Stimulated activated CD4-positive, alpha-beta T cell treated with anti-CD3 and anti-CD28 coated beads, Interleukin-4, amount 100 ng/mL, for 48 hours (primary cell): ENCODE measurements around the gene LRRC31.
A peak's percentile ranks its signal among the peaks of the same experiment; 100 is the strongest.

Experiments
- DNase-seq, 2 donors: peaks; one replicate each; pipeline ENCODE4 v3.0.0-alpha.2; 2020; ENCODE audit warnings: low read depth in 2 of 2

The LRRC31 gene

GRCh38 chr3:169813278-169813677 is 56.5 kb downstream of the LRRC31 start:
- DNase-seq: no peak

- peak; percentile 63 to 70 for DNase-seq
Measured at GRCh38 chr3:169812332-169813235, 57.2 kb downstream of the LRRC31 start, which contains the start of the genes LRRC34 and LRRIQ4. TSS of gene LRRC34 (minus strand) at chr3:169812904. CDS start at chr3:169812548, 356 bp downstream. TSS of gene LRRIQ4 (plus strand) at chr3:169812870. CDS start at chr3:169821922, 9,052 bp downstream.

GRCh38 chr3:169811631-169812331 is 58.0 kb downstream of the LRRC31 start:
- peak in 1 of 2 donors; percentile 3 for DNase-seq

- DNase-seq: no peak
Measured at GRCh38 chr3:169809230-169809795, 60.4 kb downstream of the LRRC31 start.

- no peak for DNase-seq
Measured at GRCh38 chr3:169804681-169805080, 65.1 kb downstream of the LRRC31 start.

- no peak for DNase-seq
Measured at GRCh38 chr3:169792359-169792758, 77.4 kb downstream of the LRRC31 start.

GRCh38 chr3:169790687-169791429 is 78.9 kb downstream of the LRRC31 start:
- DNase-seq: no peak

- DNase-seq: no peak
Measured at GRCh38 chr3:169790219-169790618, 79.5 kb downstream of the LRRC31 start.
